Activated CD4-positive, alpha-beta T cell treated with anti-CD3 and anti-CD28 coated beads for 24 hours (primary cell): ENCODE results near the gene IFNAR2.

ENCODE experiments used
- DNase-seq, 2 donors: peaks; one replicate each; pipeline ENCODE4 v3.0.0-alpha.2; 2020; ENCODE audit warnings: low read depth in 2 of 2

IFNAR2 gene

DNA sequence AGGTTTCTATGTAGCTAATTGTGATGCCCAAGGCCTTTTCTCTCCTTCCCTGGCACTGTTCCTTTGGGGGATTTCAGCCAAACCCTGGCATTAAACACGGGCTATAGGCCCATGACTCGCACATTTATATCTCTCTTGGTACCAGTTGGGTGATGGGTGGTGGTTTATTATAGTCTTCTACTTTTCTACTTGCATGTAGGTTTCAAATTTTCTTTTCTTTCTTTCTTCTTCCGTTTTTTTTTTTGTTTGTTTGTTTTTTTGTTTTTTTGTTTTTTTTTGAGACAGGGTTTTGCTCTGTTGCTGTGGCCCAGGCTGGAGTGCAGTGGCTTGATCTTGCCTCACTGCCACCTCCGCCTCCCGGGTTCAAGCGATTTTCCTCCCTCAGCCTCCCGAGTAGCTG, 37.5 kb downstream of the IFNAR2 start:
- DNase-seq, result no peak

DNA sequence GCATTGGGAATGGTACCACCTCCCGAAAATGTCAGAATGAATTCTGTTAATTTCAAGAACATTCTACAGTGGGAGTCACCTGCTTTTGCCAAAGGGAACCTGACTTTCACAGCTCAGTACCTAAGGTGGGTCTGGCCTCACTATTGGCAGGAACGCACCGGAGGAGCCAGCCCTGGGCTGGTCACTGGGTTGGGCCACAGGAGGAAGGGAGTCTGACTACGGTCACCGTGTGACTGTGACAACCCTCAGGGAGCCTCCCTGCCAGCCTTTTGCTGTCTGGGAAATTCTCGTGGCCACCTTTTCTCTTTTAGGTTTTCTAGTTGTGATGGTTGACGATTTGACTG, 38.6 kb downstream of the IFNAR2 start:
- no peak for DNase-seq

GRCh38 chr21:33268737-33269441, 39.2 kb downstream of the IFNAR2 start:
- no peak for DNase-seq

DNA sequence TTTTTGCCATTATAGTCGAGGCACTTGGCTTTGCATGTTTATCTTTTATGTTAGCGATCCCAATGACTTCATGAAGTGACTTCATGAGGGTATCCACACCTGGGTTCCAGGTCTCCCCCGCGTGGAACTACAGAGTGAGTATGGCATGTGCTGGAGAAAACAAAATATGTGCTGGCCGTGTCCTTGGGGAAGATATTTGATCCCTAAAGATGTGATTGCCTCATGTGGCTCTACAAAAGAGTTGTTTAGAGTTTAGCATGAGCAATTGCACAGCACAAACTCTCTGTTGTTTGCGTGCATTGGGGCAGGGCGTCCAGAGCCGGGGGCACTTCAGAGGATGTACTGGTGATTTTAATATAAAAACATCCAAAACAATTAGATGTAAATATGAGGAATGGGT, 41.2 kb downstream of the IFNAR2 start:
- DNase-seq, result no peak

GRCh38 chr21:33273044-33273443, 43.3 kb downstream of the IFNAR2 start:
- DNase-seq, result no peak

DNA sequence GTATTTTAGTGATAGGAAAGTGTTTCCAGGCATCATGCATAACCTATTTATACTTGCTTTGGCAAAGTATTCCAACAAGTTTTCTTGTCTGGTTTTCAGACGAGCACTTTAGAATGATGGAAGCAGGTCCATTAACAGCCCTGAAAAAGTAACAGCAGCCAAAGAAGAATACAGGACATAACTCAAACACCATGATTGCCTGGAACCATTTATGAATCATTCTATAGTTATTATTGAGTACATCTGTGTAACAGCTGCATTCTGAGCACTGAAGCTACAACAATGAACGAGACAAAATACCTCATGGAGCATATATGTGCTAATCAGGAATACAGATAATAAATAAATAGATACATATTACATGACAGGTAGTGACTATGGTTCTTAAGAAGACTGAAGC, 49.0 kb downstream of the IFNAR2 start:
- no peak for DNase-seq

DNA sequence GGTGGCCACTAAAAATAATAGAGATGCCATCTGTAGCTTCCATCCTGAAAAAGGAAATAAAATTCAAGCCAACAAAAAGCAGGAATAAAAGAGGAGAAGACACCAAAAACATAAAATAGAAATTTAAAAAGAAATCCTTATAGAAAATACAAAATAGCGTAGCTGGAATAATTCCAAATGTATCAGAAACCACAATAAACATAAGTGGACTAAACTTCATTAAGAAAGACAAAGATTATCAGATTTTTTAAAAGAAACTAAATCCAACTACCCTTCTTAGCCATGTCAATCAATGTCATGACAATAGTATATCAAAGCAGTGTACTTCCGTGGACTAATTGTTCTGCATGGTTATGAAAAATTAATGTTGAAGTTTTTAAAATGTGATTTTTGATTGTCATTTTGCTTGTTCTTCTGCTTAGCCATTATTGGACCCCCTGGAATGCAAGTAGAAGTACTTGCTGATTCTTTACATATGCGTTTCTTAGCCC, 49.6 kb downstream of the IFNAR2 start:
- no peak for DNase-seq
